Stimulated activated CD8-positive, alpha-beta memory T cell treated with anti-CD3 and anti-CD28 coated beads, Interleukin-12 subunit alpha, Interleukin-12 subunit beta, amount 100 ng/mL, for 1 hour (primary cell): ENCODE measurements around the gene C10orf143.
"Not testable (repeated sequence)": the region's sequence is repeated elsewhere in the genome, so short reads cannot be mapped to it uniquely, and the experiment has no call there.

ENCODE experiments used
- DNase-seq: peaks from one replicate; pipeline ENCODE4 v3.0.0-alpha.2; 2020; ENCODE audit warnings: low read depth

Gene C10orf143

DNA sequence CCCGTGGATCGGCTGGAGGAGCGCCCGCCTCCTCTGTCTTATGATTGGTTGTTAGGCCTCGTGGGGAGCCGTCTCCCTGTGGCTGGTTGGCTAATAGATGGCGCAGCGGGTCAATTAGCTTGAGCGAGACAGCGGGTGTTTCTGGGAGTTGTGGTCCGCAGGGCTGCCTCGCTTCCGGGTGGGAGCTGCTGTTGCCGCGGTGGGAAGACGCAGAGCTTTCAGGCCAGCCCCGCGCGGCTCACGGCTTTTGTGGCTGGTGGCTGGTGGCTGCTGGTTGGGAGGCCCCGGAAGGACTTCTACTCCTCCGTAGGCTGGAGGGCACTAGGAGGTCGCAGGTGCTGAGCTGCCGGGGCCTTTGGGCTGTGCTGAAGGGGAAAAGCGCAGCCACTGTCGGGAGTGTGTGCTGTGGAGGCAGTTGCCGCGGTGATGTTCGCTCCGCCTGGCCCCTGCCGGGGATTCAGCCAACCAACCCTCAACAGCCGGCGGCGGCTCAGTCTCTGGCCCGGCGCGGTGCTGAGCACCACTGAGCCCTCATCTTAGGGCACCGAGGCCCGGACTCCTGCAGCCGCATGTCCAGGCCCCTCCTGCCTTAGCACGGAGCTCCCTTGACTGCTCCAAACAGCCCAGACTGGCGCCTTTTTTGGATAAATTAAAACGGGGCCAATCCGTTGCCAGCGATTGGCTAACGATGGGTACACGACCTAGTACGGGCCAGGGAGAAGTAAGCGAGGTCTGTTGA is 652 bp upstream of the C10orf143 start:
- peak; percentile 91 for DNase-seq

GRCh38 chr10:130109796-130110245 is 809 bp downstream of the C10orf143 start:
- peak; percentile 57 for DNase-seq

DNA sequence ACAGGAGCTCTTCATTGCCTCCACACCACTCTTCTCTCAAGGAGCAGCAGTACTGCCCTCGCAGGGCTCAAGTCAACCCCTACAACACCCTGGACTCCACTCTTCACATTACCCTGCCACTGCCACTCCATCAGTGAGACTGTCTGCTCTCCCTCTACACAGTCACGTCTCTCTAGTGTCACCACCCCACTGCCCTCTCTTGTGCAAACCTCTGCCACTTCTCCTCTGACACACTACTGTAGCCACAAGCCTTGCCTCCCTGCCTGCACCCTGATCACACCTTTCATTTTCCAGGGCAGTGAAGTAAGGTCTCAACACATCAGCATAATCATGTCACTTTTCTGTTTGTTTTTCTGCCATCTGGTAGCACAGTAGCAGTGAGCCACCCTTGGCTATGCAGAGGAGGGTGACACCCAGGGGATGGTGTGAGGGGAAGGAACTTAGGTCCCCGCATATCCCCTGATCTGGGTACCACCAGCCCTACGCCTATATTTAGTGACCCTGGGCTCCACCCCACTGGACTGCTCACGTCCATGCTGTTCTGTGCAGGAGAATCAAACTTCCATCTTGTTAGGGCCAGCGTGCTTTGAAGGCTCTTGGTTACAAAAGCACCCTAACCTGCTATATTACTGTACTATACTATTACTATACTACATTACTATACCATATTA is 1.6 kb downstream of the C10orf143 start:
- no peak for DNase-seq

GRCh38 chr10:130108146-130108545 is 2.5 kb downstream of the C10orf143 start:
- DNase-seq = not testable (repeated sequence)

GRCh38 chr10:130105724-130106123 is 4.9 kb downstream of the C10orf143 start:
- no peak for DNase-seq

DNA sequence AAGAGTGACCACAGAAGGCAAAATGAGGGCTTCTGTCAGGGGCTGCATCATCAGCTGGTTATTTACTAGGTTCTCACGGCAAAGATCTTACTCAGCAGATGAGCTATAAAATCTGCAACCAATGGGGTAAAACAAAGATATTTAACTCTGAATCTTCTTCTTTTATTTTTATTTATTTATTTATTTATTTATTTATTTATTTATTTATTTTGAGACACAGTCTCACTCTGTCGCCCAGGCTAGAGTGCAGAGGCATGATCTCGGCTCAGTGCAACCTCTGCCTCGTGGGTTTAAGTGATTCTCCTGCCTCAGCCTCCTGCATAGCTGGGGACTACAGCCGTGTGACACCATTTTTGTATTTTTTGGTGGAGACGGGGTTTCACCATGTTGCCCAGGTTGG is 11.3 kb downstream of the C10orf143 start:
- no peak for DNase-seq

DNA sequence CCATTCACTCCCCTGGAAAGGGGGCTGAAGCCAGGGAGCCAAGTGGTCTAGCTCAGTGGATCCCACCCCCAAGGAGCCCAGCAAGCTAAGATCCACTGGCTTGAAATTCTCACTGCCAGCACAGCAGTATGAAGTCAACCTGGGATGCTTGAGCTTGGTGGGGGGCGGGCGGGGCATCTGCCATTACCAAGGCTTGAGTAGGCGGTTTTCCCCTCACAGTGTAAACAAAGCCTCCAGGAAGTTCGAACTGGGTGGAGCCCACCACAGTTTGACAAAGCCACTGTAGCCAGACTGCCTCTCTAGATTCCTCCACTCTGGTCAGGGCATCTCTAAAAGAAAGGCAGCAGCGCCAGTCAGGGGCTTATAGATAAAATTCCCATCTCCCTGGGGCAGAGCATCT is 20.1 kb downstream of the C10orf143 start:
- not testable (repeated sequence) for DNase-seq

GRCh38 chr10:130080461-130080814 is 30.2 kb downstream of the C10orf143 start:
- no peak for DNase-seq

GRCh38 chr10:130079614-130080460 is 30.8 kb downstream of the C10orf143 start:
- DNase-seq = no peak

- no peak for DNase-seq
Measured at GRCh38 chr10:130078120-130078519, 32.5 kb downstream of the C10orf143 start.

DNA sequence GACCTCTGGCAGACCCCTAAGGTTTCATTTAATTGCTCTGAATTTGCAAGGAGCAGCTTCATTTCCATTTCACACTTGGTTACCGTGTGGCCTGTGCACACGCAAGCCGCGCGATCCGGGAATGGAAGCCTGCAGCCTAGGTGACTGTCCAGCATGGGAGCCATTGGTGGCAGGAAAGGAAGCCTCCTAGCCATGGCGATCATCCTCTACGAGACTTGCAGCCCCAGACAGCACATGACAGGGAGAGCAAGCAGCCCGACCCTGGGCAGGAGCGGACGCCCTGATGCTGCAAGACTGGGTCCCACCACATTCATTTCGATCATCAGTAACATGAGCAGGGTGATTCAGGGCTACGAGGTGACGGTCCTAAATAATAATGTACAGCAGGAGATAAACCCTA is 33.9 kb downstream of the C10orf143 start:
- no peak for DNase-seq

DNA sequence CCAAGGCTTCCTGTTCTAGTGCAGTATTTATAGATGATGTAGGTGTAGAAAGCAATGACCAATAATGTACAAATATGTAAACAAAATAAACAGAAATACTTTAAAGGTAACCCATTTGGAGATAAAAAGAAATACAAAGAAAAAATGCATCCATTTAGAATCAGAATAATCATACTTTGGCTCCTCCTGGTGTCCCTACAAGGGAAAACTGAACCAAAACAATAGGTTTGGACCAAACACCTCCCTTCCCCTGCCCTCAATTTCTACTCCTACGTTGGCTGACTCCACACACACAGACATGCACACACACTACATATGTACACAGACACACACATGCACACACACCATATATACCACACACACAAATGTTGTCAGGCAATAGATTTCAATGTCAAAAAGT is 36.0 kb downstream of the C10orf143 start:
- DNase-seq = no peak

DNA sequence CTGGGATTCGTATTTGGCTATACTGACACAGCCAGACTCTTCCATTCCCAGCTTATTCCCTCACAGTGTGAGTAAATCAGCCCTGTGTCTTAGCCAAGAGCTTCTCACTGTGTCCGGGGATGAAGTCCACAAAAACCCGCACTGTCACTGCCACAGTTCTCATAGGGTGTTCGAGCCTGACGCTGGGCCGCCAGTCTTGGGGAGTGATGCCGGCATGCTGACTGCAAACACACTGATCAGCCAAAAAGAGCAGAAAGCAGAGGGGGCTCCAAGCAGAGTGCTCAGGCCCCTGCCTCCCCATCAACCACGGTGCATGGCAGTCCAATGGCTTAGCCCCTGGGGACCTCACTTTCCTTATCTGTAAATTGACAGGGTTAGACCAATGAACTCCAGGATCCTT is 36.7 kb downstream of the C10orf143 start:
- DNase-seq = no peak

- DNase-seq = no peak
Measured at GRCh38 chr10:130072247-130072646, 38.4 kb downstream of the C10orf143 start.

GRCh38 chr10:130067893-130068292 is 42.7 kb downstream of the C10orf143 start:
- DNase-seq = no peak

GRCh38 chr10:130066743-130067142 is 43.9 kb downstream of the C10orf143 start:
- no peak for DNase-seq

DNA sequence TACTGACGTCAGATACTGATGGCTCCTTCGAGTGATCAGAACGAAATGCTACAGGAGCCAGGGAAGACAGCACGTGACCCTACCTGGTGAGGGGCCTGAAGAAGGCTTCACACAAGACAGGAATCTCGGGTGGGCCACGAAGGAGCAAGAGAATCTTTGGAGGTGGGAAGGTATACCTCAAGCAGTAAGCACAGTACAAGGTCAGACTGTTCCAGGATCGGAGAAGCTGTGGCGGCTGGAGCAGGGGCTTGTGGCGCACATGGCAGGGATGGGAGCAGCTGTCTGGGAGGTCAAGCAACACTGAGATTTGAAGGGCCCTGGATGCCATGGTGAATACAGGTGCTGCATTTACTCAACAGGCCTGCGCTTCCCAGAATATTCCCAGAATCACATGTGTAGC is 45.4 kb downstream of the C10orf143 start:
- no peak for DNase-seq

- no peak for DNase-seq
Measured at GRCh38 chr10:130064783-130065182, 45.8 kb downstream of the C10orf143 start.

DNA sequence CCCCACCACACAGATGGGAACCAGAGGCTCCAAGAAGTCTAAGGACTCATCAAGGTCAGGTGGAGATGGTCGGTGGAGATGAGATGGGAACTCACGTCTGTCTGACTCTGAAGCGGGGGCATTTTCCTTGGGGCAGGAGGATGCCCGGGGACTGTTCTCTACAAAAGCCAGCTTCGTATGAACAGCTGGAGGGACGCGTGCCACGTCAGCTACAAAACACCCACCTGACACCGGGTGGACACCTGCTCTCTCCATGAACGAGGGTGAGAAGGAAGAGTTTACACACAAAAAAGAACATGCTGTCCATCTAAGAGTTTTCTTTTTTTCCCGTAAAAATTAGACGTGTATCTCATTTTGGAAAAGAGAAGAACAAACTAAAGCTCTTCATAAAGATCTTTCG is 47.7 kb downstream of the C10orf143 start:
- no peak for DNase-seq

DNA sequence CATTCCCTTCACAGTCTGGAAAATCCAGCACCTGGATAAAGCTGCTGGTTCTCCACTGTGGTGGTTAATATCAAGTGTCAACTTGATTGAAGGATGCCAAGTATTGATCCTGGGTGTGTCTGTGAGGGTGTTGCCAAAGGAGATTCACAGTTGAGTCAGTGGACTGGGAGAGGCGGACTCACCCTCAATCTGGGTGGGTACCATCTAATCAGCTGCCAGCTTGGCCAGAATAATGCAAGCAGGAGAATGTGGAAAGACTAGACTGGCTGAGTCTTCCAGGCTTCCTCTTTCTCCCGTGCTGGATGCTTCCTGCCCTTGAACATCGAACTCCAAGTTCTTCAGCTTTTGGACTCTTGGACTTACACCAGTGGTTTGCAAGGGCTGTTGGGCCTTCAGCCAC is 48.4 kb downstream of the C10orf143 start:
- DNase-seq = no peak

- DNase-seq = no peak
Measured at GRCh38 chr10:130061760-130062159, 48.9 kb downstream of the C10orf143 start.

GRCh38 chr10:130054021-130054420 is 56.6 kb downstream of the C10orf143 start:
- DNase-seq = no peak

GRCh38 chr10:130053561-130053960 is 57.1 kb downstream of the C10orf143 start:
- no peak for DNase-seq
